K562 (cell line): ENCODE results near the gene NUMB. TPM values are rescaled to one million over a fixed set of nuclear protein-coding genes. Genes with fewer than 3 reads are reported as not detected.

Experiments used
- CBFA2T3 ChIP-seq: fragments of 450-650 bp; IDR thresholded peaks from 2 replicates; pipeline ENCODE4 v1.6.1; 2017
- MBD1 ChIP-seq: fragments of 250-450 bp; sonication (Bioruptor Pico); IDR thresholded peaks from 2 replicates; pipeline ENCODE4 v1.8.0; 2022; ENCODE audit warnings: inconsistent platforms
- NCOR1 ChIP-seq: fragments of 450-650 bp; IDR thresholded peaks from 2 replicates; pipeline ENCODE4 v1.6.1; 2016; ENCODE audit warnings: mild to moderate bottlenecking, moderate library complexity
- NFIX ChIP-seq: fragments of 250-450 bp; sonication (Bioruptor Pico); IDR thresholded peaks from 2 replicates; pipeline ENCODE4 v1.4.0; 2020; ENCODE audit warnings: low read depth, mild to moderate bottlenecking, moderate library complexity
- ZBTB1 ChIP-seq: sonication (generic); formaldehyde crosslinking; IDR thresholded peaks from 2 replicates; pipeline ENCODE4 v1.8.1; 2023; ENCODE audit warnings: missing genetic modification reagents, low read depth, mild to moderate bottlenecking, borderline replicate concordance
- ZFPM2 ChIP-seq: fragments of 250-450 bp; sonication (Bioruptor Pico); IDR thresholded peaks from 2 replicates; pipeline ENCODE4 v1.5.1; 2022; ENCODE audit warnings: mild to moderate bottlenecking
- ZNF398 ChIP-seq: fragments of 250-450 bp; sonication (Bioruptor Pico); IDR thresholded peaks from 2 replicates; pipeline ENCODE4 v1.8.0; 2021; ENCODE audit warnings: moderate library complexity, mild to moderate bottlenecking, inconsistent platforms
- ZNF76 ChIP-seq: fragments of 250-450 bp; sonication (Bioruptor Pico); IDR thresholded peaks from 2 replicates; pipeline ENCODE4 v1.4.0; 2020; ENCODE audit warnings: mild to moderate bottlenecking, moderate library complexity, borderline replicate concordance
- polyA plus RNA-seq, 8 experiments: library from polyadenylated mRNA; depleted of rRNA in 4 of 8; stranded (reverse) in 5 of 8; unstranded in 3 of 8; fragments of >200 nt; fragmentation: Nextera tagmentation in 2 of 8; fragmentation: Illumina TruSeq in 1 of 8; extraction: Ambion mirVana in 2 of 8; extraction: Trizol in 1 of 8; gene quantifications; 2 replicates each; pipeline versions ENCODE4 v1.2.1 to v1.2.3, GENCODE V29; 2011 to 2014; ENCODE audit warnings: inconsistent platforms in 1 of 8, missing spikeins in 1 of 8
- total RNA-seq, 7 experiments: library from RNA; depleted of rRNA in 6 of 7; stranded (reverse); fragments of >200 nt in 6 of 7; fragmentation: Illumina TruSeq in 2 of 7; extraction: Trizol in 2 of 7; gene quantifications; 2 replicates each; pipeline versions ENCODE4 v1.2.1 to v1.2.3, GENCODE V29; 2011 to 2021; ENCODE audit warnings: low replicate concordance in 1 of 7
- TF ChIP-seq, protein P1 (sequence below): fragments of 200-800 bp; sonication (Bioruptor generic); IDR thresholded peaks from 2 replicates; pipeline ENCODE4 v1.6.1; 2017; ENCODE audit warnings: missing genetic modification characterization, missing compliant biosample characterization

Gene NUMB
- total and polyA plus RNA-seq, 9 of the 15 experiments (the other 6 are each of a cell fraction or from before 2014, with no cell fraction given), result 13.5 to 54.0 (median 32.3) TPM

DNA sequence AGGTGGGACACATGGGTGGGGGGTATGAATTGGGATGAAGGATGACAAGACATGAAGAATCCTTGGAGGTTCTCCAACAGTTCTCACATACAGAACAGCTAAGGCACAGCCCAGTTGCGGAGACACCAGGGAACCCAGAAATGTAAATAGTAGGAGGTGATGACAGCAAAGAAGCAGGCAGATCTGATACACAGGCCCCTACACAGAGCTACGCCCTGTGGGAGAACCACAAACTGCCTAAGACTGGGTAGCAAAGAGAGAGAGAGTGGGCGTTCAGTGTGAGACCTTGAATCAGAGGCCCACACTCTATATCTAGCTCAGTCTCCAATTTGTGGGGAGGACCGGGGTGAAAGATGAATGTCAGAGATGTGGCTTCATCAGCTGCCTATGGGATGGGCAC, 9.5 kb upstream of the NUMB start (continued):
- TF ChIP-seq, protein P1, sequence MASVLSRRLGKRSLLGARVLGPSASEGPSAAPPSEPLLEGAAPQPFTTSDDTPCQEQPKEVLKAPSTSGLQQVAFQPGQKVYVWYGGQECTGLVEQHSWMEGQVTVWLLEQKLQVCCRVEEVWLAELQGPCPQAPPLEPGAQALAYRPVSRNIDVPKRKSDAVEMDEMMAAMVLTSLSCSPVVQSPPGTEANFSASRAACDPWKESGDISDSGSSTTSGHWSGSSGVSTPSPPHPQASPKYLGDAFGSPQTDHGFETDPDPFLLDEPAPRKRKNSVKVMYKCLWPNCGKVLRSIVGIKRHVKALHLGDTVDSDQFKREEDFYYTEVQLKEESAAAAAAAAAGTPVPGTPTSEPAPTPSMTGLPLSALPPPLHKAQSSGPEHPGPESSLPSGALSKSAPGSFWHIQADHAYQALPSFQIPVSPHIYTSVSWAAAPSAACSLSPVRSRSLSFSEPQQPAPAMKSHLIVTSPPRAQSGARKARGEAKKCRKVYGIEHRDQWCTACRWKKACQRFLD (CRISPR knock-in tag), result no peak
- TF ChIP-seq ZNF76 (CRISPR knock-in tag) (no peak), ZFPM2 (CRISPR knock-in tag) (no peak), ZNF398 (CRISPR knock-in tag) (no peak), MBD1 (no peak), CBFA2T3 (peak; percentile 32; the same call in 1 of the 2 replicates), NFIX (CRISPR knock-in tag) (no peak), NCOR1 (no peak), ZBTB1 (CRISPR knock-in tag) (no peak)
